A549 (cell line): ENCODE data around the gene C10orf67. TPM values are rescaled to one million over a fixed set of nuclear protein-coding genes. Genes with fewer than 3 reads are reported as not detected.
A peak's percentile ranks its signal among the peaks of the same experiment; 100 is the strongest.

Experiments
- ATAC-seq, 2 experiments: fragments of 200-7000 bp in 1 of 2; fragments of >200 bp in 1 of 2; cut with Nextera tagmentation in 1 of 2; cut with Tn5 transposase in 1 of 2; 3 replicates each; pipeline versions ENCODE4 v1.8.0 to v1.9.1; 2018 to 2020; ENCODE audit warnings: mild to moderate bottlenecking in 1 of 2, moderate library complexity in 1 of 2
- CTCF ChIA-PET: fragments of 300-600 bp; sonication (Branson Sonifier 250); formaldehyde crosslinking; extraction: SDS; loops from one replicate; lab custom pipeline; 2021; ENCODE audit warnings: antibody characterized with exemption, inconsistent platforms; lab: Yijun Ruan, JAX
- POLR2A ChIA-PET: fragments of 350-600 bp; formaldehyde crosslinking; extraction: SDS; loops from one replicate; lab custom pipeline; 2021; ENCODE audit warnings: antibody characterized with exemption, inconsistent platforms; lab: Yijun Ruan, JAX
- DNase-seq, 2 experiments: peaks; one replicate each; pipeline versions ENCODE4 v3.0.0 to v3.0.0-alpha.2; 2011 to 2016; ENCODE audit warnings: low read depth in 1 of 2, low spot score in 1 of 2
- FAIRE-seq: peaks from 2 replicates; lab custom pipeline; 2011; peaks lifted over from hg19 to GRCh38; lab: Jason Lieb, UNC
- H3K27ac ChIP-seq, 2 experiments: fragments of >200 bp; sonication (Bioruptor Twin); formaldehyde crosslinking; 3 replicates each; pipeline ENCODE4 v1.5.1; 2016 to 2017
- H3K4me1 ChIP-seq: fragments of >200 bp; sonication (Bioruptor Twin); formaldehyde crosslinking; 3 replicates; pipeline ENCODE4 v1.6.1; 2016
- H3K4me2 ChIP-seq: fragments of >200 bp; sonication (Bioruptor Twin); formaldehyde crosslinking; 3 replicates; pipeline ENCODE4 v1.6.1; 2016
- H3K4me3 ChIP-seq: fragments of >200 bp; sonication (Bioruptor Twin); formaldehyde crosslinking; 3 replicates; pipeline ENCODE4 v1.5.1; 2016
- H3K9me3 ChIP-seq: fragments of >200 bp; sonication (Bioruptor Twin); formaldehyde crosslinking; 3 replicates; pipeline ENCODE4 v1.6.1; 2016
- CBX2 ChIP-seq: fragments of 200-600 bp; sonication (generic); IDR thresholded peaks from 2 replicates; pipeline ENCODE4 v1.6.1; 2016; ENCODE audit warnings: low read depth, mild to moderate bottlenecking, borderline replicate concordance
- CEBPB ChIP-seq, 2 experiments: fragments of >200 bp in 1 of 2; sonication (Bioruptor Twin) in 1 of 2; formaldehyde crosslinking in 1 of 2; IDR thresholded peaks; 2 replicates each; pipeline ENCODE4 v1.6.1; 2012 to 2016
- CHD2 ChIP-seq: fragments of 150-350 bp; IDR thresholded peaks from 2 replicates; pipeline ENCODE4 v1.6.1; 2014; ENCODE audit warnings: low read length; ENCODE audit not compliant: partially characterized antibody
- CHD4 ChIP-seq: fragments of 200-600 bp; sonication (generic); IDR thresholded peaks from 2 replicates; pipeline ENCODE4 v1.6.1; 2016; ENCODE audit warnings: antibody characterized with exemption, mild to moderate bottlenecking, borderline replicate concordance
- EHF ChIP-seq: fragments of 250-450 bp; sonication (Bioruptor Pico); IDR thresholded peaks from 2 replicates; pipeline ENCODE4 v1.5.0; 2020; ENCODE audit warnings: mild to moderate bottlenecking
- EHMT2 ChIP-seq: fragments of 200-600 bp; sonication (generic); IDR thresholded peaks from 2 replicates; pipeline ENCODE4 v1.6.1; 2016; ENCODE audit warnings: antibody characterized with exemption, low read depth, mild to moderate bottlenecking, moderate library complexity
- EP300 ChIP-seq, 2 experiments: fragments of >200 bp; sonication (Bioruptor Twin); formaldehyde crosslinking; IDR thresholded peaks; 2 replicates in 1 of 2; 3 replicates in 1 of 2; pipeline ENCODE4 v1.6.1; 2016 to 2017
- ESRRA ChIP-seq: fragments of 150-350 bp; IDR thresholded peaks from 2 replicates; pipeline ENCODE4 v1.6.1; 2014; ENCODE audit warnings: mild to moderate bottlenecking, low read length, borderline replicate concordance
- FOSB ChIP-seq: fragments of 250-450 bp; sonication (Bioruptor Pico); IDR thresholded peaks from 2 replicates; pipeline ENCODE4 v1.5.0; 2020; ENCODE audit warnings: mild to moderate bottlenecking, moderate library complexity
- FOSL2 ChIP-seq, 2 experiments: fragments of 450-650 bp in 1 of 2; fragments of >200 bp in 1 of 2; sonication (Bioruptor Twin) in 1 of 2; formaldehyde crosslinking; IDR thresholded peaks; 2 replicates each; pipeline versions ENCODE4 v1.5.0 to v1.6.1; 2016 to 2020; ENCODE audit warnings: mild to moderate bottlenecking in 1 of 2, moderate library complexity in 1 of 2
- HES2 ChIP-seq: fragments of >200 bp; sonication (Bioruptor Twin); formaldehyde crosslinking; IDR thresholded peaks from 2 replicates; pipeline ENCODE4 v1.6.1; 2016
- HEYL ChIP-seq: fragments of 250-450 bp; sonication (Bioruptor Pico); IDR thresholded peaks from 2 replicates; pipeline ENCODE4 v1.8.0; 2021; ENCODE audit warnings: mild to moderate bottlenecking, moderate library complexity
- JUN ChIP-seq, 2 experiments: fragments of >200 bp; sonication (Bioruptor Twin); formaldehyde crosslinking; IDR thresholded peaks; 2 replicates in 1 of 2; 3 replicates in 1 of 2; pipeline ENCODE4 v1.6.1; 2016 to 2017
- KDM5A ChIP-seq: fragments of 200-600 bp; sonication (generic); IDR thresholded peaks from 2 replicates; pipeline ENCODE4 v1.6.1; 2016; ENCODE audit warnings: antibody characterized with exemption, mild to moderate bottlenecking
- MAZ ChIP-seq: fragments of 150-350 bp; IDR thresholded peaks from 2 replicates; pipeline ENCODE4 v1.6.1; 2014; ENCODE audit warnings: antibody characterized with exemption, low read depth, low read length, borderline replicate concordance
- MYC ChIP-seq: IDR thresholded peaks from 2 replicates; pipeline ENCODE4 v1.6.1; 2012; ENCODE audit warnings: mild to moderate bottlenecking, inconsistent platforms, low read length, improper control_type of control experiment, borderline replicate concordance
- NFE2L2 ChIP-seq: fragments of 150-350 bp; conservative IDR thresholded peaks from 2 replicates; pipeline ENCODE4 v1.6.1; 2014; ENCODE audit warnings: low read length
- RAD21 ChIP-seq, 2 experiments: fragments of >200 bp in 1 of 2; sonication (Bioruptor Twin) in 1 of 2; formaldehyde crosslinking in 1 of 2; IDR thresholded peaks in 1 of 2; conservative IDR thresholded peaks in 1 of 2; 2 replicates in 1 of 2; 3 replicates in 1 of 2; pipeline ENCODE4 v1.6.1; 2012 to 2018; ENCODE audit warnings: inconsistent platforms in 1 of 2
- RCOR1 ChIP-seq: fragments of 150-350 bp; IDR thresholded peaks from 2 replicates; pipeline ENCODE4 v1.6.1; 2014; ENCODE audit warnings: antibody characterized with exemption, low read length, low read depth
- SMC3 ChIP-seq: fragments of >200 bp; sonication (Bioruptor Twin); formaldehyde crosslinking; IDR thresholded peaks from 3 replicates; pipeline ENCODE4 v1.6.1; 2018; ENCODE audit warnings: inconsistent platforms
- USF2 ChIP-seq: fragments of 450-650 bp; IDR thresholded peaks from 2 replicates; pipeline ENCODE4 v1.6.1; 2014; ENCODE audit warnings: antibody characterized with exemption
- ZFP36 ChIP-seq: fragments of 450-650 bp; IDR thresholded peaks from 2 replicates; pipeline ENCODE4 v1.6.1; 2014; ENCODE audit warnings: borderline replicate concordance; ENCODE audit not compliant: partially characterized antibody
- ZNF302 ChIP-seq: fragments of 250-450 bp; sonication (Bioruptor Pico); IDR thresholded peaks from 2 replicates; pipeline ENCODE4 v1.9.0; 2021; ENCODE audit warnings: inconsistent platforms, mild to moderate bottlenecking, moderate library complexity
- ZSCAN20 ChIP-seq: fragments of 250-450 bp; sonication (Bioruptor Pico); IDR thresholded peaks from 2 replicates; pipeline ENCODE4 v1.8.0; 2022; ENCODE audit warnings: mild to moderate bottlenecking, moderate library complexity
- whole genome bisulfite sequencing: methylation state at CpG from one replicate; pipeline ENCODE4 v1.1.6; 2017; ENCODE audit errors: missing lambda C conversion rate; 5-methylcytosine and 5-hydroxymethylcytosine counted together
- polyA minus RNA-seq: library from RNA; depleted of rRNA, polyadenylated mRNA; stranded (reverse); fragments of >200 nt; gene quantifications from 2 replicates; pipeline ENCODE4 v1.2.3, GENCODE V29; 2011; rRNA and poly(A)+ RNA removed
- polyA plus RNA-seq, 4 experiments: library from polyadenylated mRNA; depleted of rRNA in 3 of 4; stranded (reverse); fragments of >200 nt; fragmentation: RNase III in 1 of 4; extraction: RNeasy Plus Mini Kit Qiagen cat#74134 plus additional on column Dnase treatment in 1 of 4; gene quantifications; 2 replicates in 3 of 4; 3 replicates in 1 of 4; pipeline ENCODE4 v1.2.3, GENCODE V29; 2011 to 2017

Gene C10orf67
- polyA plus RNA-seq (2011; rRNA removed): 0.09 TPM in 1 of 2 replicates, not detected in the other
- polyA plus RNA-seq (2012; cell fraction: cytosol; rRNA removed): not detected in 2 replicates
- polyA plus RNA-seq (2012; cell fraction: nucleus; rRNA removed): 0.01 TPM in 1 of 2 replicates, not detected in the other
- polyA plus RNA-seq (2017; fragmentation: RNase III; extraction: RNeasy Plus Mini Kit Qiagen cat#74134 plus additional on column Dnase treatment): 0.05 to 0.12 TPM (median 0.06 TPM) in 3 replicates
- polyA minus RNA-seq: not detected in 2 replicates

- no peaks in the 10 kb centered on the region for H3K4me1 ChIP-seq
- 4% methylated on average over 23 of the region's 31 CpGs for WGBS
- ATAC-seq (peak; percentile 56 to 69), DNase-seq (peak; percentile 3 to 10), FAIRE-seq (no peak)
- ChIA-PET CTCF (interaction anchor here (0.9 to 1.9 kb wide), 2 partner anchors 94 to 172 kb away, joined by 3 to 4 read pairs; no protein-coding TSS in a partner anchor), POLR2A (no interaction called here)
- peak within 1 kb of the TSS; percentile 99 for H3K4me2 ChIP-seq
- peak within 1 kb of the TSS; percentile 67 to 83; a peak in 5 of 6 replicates for H3K27ac ChIP-seq
- H3K9me3 ChIP-seq: no peaks in the 10 kb centered on the region
- TF ChIP-seq CHD2: no peak
- TF ChIP-seq ESRRA: no peak
- no peak for TF ChIP-seq ZSCAN20
- TF ChIP-seq FOSL2 (IDR thresholded peaks at IDR 0.05): no peak
- no peak for TF ChIP-seq FOSL2 (CRISPR knock-in tag; IDR thresholded peaks at IDR 0.05)
- no peak for TF ChIP-seq JUN (IDR thresholded peaks at IDR 0.05)
- no peak for TF ChIP-seq USF2
- no peak for TF ChIP-seq EHF (CRISPR knock-in tag)
- no peak for TF ChIP-seq EHMT2
- no peak for TF ChIP-seq CHD4
- no peak for TF ChIP-seq RCOR1
- no peak for TF ChIP-seq NFE2L2
- no peak for TF ChIP-seq MAZ
- TF ChIP-seq SMC3: no peak
- no peak for TF ChIP-seq CEBPB (IDR thresholded peaks at IDR 0.05)
- TF ChIP-seq ZFP36: no peak
- TF ChIP-seq KDM5A: no peak
- no peak for TF ChIP-seq FOSB (CRISPR knock-in tag)
- TF ChIP-seq EP300 (IDR thresholded peaks at IDR 0.05): no peak
- TF ChIP-seq RAD21 (conservative IDR thresholded peaks at IDR 0.05 in 1 of 2, IDR thresholded peaks at IDR 0.05 in 1 of 2): no peak
- TF ChIP-seq HES2: no peak
- peak within 1 kb of the TSS; percentile 60 for H3K4me3 ChIP-seq
Observed at GRCh38 chr10:23344241-23344841, at the start of gene C10orf67. Gene C10orf67 (minus strand): TSS chr10:23344797. CDS start chr10:23344774, 23 bp downstream.

GRCh38 chr10:23391821-23392220 lies 47.2 kb upstream of the C10orf67 start:
- ChIA-PET POLR2A (no interaction called here), CTCF (interaction anchor here (0.8 kb wide), 1 partner anchor 14 kb away, joined by 5 read pairs; no protein-coding TSS in a partner anchor)
- whole genome bisulfite sequencing: 41% methylated on average over 2 of the region's 2 CpGs
- FAIRE-seq: no peak
- Histone ChIP-seq H3K4me2 (no peak overlapping the region), H3K4me3 (no peak overlapping the region), H3K9me3 (no peaks in the 10 kb centered on the region), H3K27ac (no peak overlapping the region), H3K4me1 (no peaks in the 10 kb centered on the region)
- TF ChIP-seq CHD2 (no peak), MYC (no peak), ZSCAN20 (no peak), HEYL (no peak), ZNF302 (CRISPR knock-in tag) (no peak), CBX2 (no peak)
- no peak for ATAC-seq
- DNase-seq: no peak
